DND-41 (cell line): Measurements from ENCODE around the gene CNTN6.

ENCODE experiments used
- CTCF ChIP-seq: IDR thresholded peaks from 2 replicates; pipeline ENCODE4 v1.5.1; 2012; ENCODE audit warnings: borderline replicate concordance, low read length, moderate library complexity, mild to moderate bottlenecking; ENCODE audit not compliant: poor library complexity, severe bottlenecking; ENCODE audit errors: extremely low read depth
- EZH2 ChIP-seq: IDR thresholded peaks from 3 replicates; pipeline ENCODE4 v1.6.1; 2012; ENCODE audit warnings: borderline replicate concordance, low read depth, mild to moderate bottlenecking, moderate library complexity, low read length, inconsistent platforms; ENCODE audit not compliant: severe bottlenecking

- no peak for TF ChIP-seq CTCF
- no peak for TF ChIP-seq EZH2
Measured at GRCh38 chr3:1400571-1400970, 307.7 kb downstream of the CNTN6 start.
